Stimulated activated CD4-positive, alpha-beta T cell treated with anti-CD3 and anti-CD28 coated beads, Interleukin-1b, Interleukin-23, amount 100 ng/mL, for 1 hour (primary cell): ENCODE results near the gene CHRNB2.

Experiments used
- DNase-seq, 2 donors: peaks; one replicate each; pipeline ENCODE4 v3.0.0-alpha.2; 2020; ENCODE audit warnings: low read depth in 2 of 2

The CHRNB2 gene

GRCh38 chr1:154579374-154579773 lies 11.8 kb downstream of the CHRNB2 start:
- DNase-seq, result no peak

GRCh38 chr1:154581766-154582165 lies 14.2 kb downstream of the CHRNB2 start:
- DNase-seq, result no peak

GRCh38 chr1:154582885-154583284 lies 15.3 kb downstream of the CHRNB2 start:
- DNase-seq, result no peak

- DNase-seq, result no peak
Measured at GRCh38 chr1:154583773-154584172, 16.2 kb downstream of the CHRNB2 start.

GRCh38 chr1:154584267-154584994 lies 16.9 kb downstream of the CHRNB2 start:
- DNase-seq, result no peak

GRCh38 chr1:154586231-154586630 lies 18.7 kb downstream of the CHRNB2 start:
- no peak for DNase-seq

- DNase-seq, result no peak
Measured at GRCh38 chr1:154586641-154587040, 19.1 kb downstream of the CHRNB2 start.

GRCh38 chr1:154589780-154590179 lies 22.2 kb downstream of the CHRNB2 start:
- no peak for DNase-seq

- no peak for DNase-seq
Measured at GRCh38 chr1:154590756-154591155, 23.2 kb downstream of the CHRNB2 start.

- DNase-seq, result no peak
Measured at GRCh38 chr1:154591206-154591605, 23.6 kb downstream of the CHRNB2 start.

GRCh38 chr1:154593390-154593789 lies 25.8 kb downstream of the CHRNB2 start:
- no peak for DNase-seq

GRCh38 chr1:154594811-154595210 lies 27.2 kb downstream of the CHRNB2 start:
- no peak for DNase-seq

GRCh38 chr1:154595621-154596020 lies 28.0 kb downstream of the CHRNB2 start:
- DNase-seq, result no peak

GRCh38 chr1:154598871-154599635 lies 31.5 kb downstream of the CHRNB2 start:
- DNase-seq, result no peak

- no peak for DNase-seq
Measured at GRCh38 chr1:154599658-154600057, 32.1 kb downstream of the CHRNB2 start.

GRCh38 chr1:154603317-154603716 lies 35.7 kb downstream of the CHRNB2 start:
- DNase-seq, result no peak

- DNase-seq, result no peak
Measured at GRCh38 chr1:154605534-154605933, 38.0 kb downstream of the CHRNB2 start.

GRCh38 chr1:154607106-154607608 lies 39.6 kb downstream of the CHRNB2 start:
- no peak for DNase-seq

GRCh38 chr1:154607609-154608396 lies 40.2 kb downstream of the CHRNB2 start, which contains the start of gene ADAR:
ADAR (minus strand) TSS chr1:154608186; CDS start chr1:154608006, 180 bp downstream.
- DNase-seq, result peak; percentile 71 to 74

GRCh38 chr1:154608397-154609270 lies 41.1 kb downstream of the CHRNB2 start:
- DNase-seq, result peak in 1 of 2 donors; percentile 11
